Subcutaneous adipose tissue (tissue), 4 donors: ENCODE results near the gene TP53INP2. TPM values are rescaled to one million over a fixed set of nuclear protein-coding genes. Genes with fewer than 3 reads are reported as not detected.

Source experiments
- total RNA-seq, 4 donors: library from RNA; depleted of rRNA; stranded (reverse); fragments of >200 nt; gene quantifications; one replicate each; pipeline ENCODE4 v1.1.0, GENCODE V29; 2016
- TF ChIP-seq, protein P1 (sequence below): fragments of 450-650 bp; IDR thresholded peaks from one replicate; pipeline ENCODE4 v1.5.1; 2016; ENCODE audit warnings: low read depth, mild to moderate bottlenecking, control low read depth, antibody characterized with exemption, moderate library complexity

Gene TP53INP2
- total RNA-seq, 4 donors from 2014 or later: 4.4 to 17.1 (median 6.2) TPM

DNA sequence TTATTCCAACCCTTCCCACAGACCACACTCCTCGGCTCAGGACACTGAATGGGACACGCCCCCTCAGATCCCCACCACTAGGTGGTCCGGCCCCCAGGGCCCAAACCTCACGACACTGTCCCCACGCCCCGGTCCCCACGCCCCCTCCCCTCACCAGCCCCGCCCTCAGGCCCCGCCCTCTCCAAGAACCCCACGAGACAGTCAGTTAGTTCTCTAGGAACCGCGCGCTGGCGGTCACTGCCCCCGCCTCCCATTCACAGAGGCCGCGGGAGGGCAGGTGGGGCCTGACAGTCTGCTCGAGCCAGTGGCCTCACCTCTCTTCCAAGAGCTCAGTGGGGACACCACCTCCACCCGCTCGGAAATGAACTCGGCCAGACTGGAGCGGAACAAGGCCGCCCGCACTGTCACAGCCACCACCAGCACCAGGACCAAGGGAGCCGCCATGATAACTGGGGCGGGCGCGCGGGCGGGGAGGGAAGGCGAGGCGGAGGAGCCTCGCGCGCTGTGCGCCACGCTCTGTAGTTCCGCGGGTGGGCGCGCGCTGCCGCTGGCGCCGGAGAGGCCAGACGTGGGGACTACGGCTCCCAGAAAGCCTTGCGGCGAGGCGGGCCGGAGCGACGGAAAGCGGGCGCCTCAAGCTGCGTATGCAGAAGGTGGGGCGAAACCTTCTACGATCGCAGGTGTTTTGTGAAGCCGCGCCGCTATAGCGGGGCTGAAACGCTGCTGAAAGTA, 27.3 kb upstream of the TP53INP2 start, which contains the start of gene PIGU:
Gene PIGU (minus strand): TSS at position 451 of the 732 bp plus-strand sequence. CDS start 7 bp downstream, at position 444.
- TF ChIP-seq, protein P1, sequence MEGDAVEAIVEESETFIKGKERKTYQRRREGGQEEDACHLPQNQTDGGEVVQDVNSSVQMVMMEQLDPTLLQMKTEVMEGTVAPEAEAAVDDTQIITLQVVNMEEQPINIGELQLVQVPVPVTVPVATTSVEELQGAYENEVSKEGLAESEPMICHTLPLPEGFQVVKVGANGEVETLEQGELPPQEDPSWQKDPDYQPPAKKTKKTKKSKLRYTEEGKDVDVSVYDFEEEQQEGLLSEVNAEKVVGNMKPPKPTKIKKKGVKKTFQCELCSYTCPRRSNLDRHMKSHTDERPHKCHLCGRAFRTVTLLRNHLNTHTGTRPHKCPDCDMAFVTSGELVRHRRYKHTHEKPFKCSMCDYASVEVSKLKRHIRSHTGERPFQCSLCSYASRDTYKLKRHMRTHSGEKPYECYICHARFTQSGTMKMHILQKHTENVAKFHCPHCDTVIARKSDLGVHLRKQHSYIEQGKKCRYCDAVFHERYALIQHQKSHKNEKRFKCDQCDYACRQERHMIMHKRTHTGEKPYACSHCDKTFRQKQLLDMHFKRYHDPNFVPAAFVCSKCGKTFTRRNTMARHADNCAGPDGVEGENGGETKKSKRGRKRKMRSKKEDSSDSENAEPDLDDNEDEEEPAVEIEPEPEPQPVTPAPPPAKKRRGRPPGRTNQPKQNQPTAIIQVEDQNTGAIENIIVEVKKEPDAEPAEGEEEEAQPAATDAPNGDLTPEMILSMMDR: no peak

DNA sequence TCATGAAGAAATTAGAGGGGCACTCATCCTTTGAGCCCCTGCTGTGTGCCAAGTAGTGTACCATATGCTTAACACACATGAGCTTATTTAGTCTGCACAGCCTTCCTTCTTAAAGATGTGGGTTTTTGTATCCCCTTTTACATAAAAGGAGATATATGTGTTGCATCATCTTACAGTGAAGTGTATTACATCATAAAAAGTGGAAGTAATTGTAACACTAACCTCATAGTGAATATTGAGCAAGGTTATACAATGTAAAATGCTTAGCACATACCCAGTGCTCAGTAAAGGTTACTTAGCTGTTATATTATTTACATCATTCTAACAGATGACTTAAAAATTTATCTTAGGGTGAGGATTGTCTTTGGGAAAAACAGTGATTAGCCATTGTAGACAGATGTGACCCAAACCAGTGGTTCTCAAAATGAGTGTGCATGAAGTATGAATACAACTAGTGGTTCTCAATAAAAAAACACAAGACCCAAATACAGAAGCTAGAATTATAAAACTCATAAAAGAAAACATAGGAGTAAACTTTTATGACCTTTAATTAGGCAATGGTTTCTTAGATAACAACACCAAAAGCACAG, 23.5 kb upstream of the TP53INP2 start:
- TF ChIP-seq, protein P1: no peak

GRCh38 chr20:34683667-34684066, 20.5 kb upstream of the TP53INP2 start:
- TF ChIP-seq, protein P1: no peak

DNA sequence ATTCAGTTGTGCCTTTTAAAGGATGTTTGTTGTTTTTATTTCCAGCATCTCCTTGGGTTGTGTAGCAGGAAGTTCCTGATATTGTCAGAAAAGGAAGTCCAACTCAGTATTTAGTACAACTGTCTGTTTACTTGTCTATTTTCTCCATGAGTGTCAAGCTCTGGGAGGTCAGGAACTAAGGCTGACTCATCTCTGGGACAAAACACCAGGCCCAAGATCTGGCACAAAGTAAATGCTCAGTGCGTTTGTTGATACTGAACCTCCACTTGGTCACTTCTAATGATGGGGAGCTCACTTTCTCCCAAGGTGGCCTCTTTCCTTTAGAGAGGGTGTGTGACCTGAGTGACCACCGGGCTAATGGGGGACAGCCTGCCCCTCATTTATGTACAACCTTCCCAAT, 14.7 kb upstream of the TP53INP2 start:
- TF ChIP-seq, protein P1: no peak

DNA sequence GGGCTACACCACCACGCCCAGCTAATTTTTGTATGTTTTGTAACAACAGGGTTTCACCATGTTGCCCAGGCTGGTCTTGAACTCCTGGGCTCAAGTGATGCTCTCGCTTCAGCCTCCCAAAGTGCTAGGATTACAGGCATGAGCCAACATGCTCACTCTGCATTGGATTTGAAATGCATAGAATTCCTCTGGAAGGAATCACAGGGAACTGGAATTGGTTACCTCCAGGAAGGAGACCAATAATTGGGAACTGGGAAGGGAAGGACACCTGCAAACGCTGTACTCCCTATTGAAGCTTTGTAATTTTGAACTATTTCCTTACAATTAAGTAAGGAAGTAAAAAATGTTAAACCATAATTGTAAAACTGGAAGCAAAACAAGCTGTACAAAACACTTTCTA, 12.3 kb upstream of the TP53INP2 start:
- TF ChIP-seq, protein P1: no peak

DNA sequence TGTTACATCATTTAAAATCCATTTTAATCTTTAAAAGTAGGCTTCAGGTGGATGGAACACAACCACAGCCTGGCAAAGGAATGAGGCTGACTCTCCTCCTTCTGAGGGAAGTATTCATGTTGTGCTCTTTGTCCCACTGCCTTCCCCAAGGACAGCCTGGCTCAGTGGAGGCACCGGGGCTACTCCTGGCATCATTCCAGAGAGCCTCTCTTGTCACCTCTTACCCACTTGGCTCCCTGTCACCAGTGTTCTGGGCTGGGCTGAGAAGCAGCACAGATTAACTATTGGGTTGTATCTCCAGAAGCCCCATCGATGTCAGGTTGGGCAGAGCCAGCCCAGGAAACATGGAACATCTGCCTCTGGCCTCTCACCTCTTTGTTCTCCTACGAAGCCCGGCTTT, 10.7 kb upstream of the TP53INP2 start:
- TF ChIP-seq, protein P1: no peak

- TF ChIP-seq, protein P1: no peak
Observed at GRCh38 chr20:34701405-34702085, 2.6 kb upstream of the TP53INP2 start.
